HepG2 (cell line): ENCODE measurements around the gene LZTS2. TPM values are rescaled to one million over a fixed set of nuclear protein-coding genes. Genes with fewer than 3 reads are reported as not detected.

Source experiments
- ARID5B ChIP-seq: IDR thresholded peaks from 2 replicates; pipeline ENCODE4 v1.4.0; 2020; ENCODE audit warnings: mild to moderate bottlenecking, missing genetic modification reagents
- ARNTL ChIP-seq: sonication (generic); formaldehyde crosslinking; IDR thresholded peaks from 2 replicates; pipeline ENCODE4 v1.4.0; 2020; ENCODE audit warnings: mild to moderate bottlenecking, missing genetic modification reagents
- ATF6 ChIP-seq: sonication (generic); formaldehyde crosslinking; conservative IDR thresholded peaks from 2 replicates; pipeline ENCODE4 v1.4.0; 2020; ENCODE audit warnings: missing genetic modification reagents
- BORCS8-MEF2B ChIP-seq: sonication (generic); formaldehyde crosslinking; IDR thresholded peaks from 2 replicates; pipeline ENCODE4 v1.8.0; 2022; ENCODE audit warnings: mild to moderate bottlenecking, missing genetic modification reagents
- CEBPB ChIP-seq: IDR thresholded peaks from 2 replicates; pipeline ENCODE4 v1.6.1; 2011; ENCODE audit warnings: low read depth, low read length, improper control_type of control experiment, borderline replicate concordance
- E2F1 ChIP-seq: sonication (generic); formaldehyde crosslinking; IDR thresholded peaks from 2 replicates; pipeline ENCODE4 v1.5.0; 2020; ENCODE audit warnings: missing genetic modification reagents
- FOXP4 ChIP-seq: sonication (generic); formaldehyde crosslinking; IDR thresholded peaks from 2 replicates; pipeline ENCODE4 v1.4.0; 2020; ENCODE audit warnings: missing genetic modification reagents
- GATA4 ChIP-seq: sonication (generic); IDR thresholded peaks from 2 replicates; pipeline ENCODE4 v1.6.1; 2016; ENCODE audit warnings: antibody characterized with exemption, low read depth, borderline replicate concordance
- MNT ChIP-seq: fragments of 450-650 bp; IDR thresholded peaks from 2 replicates; pipeline ENCODE4 v1.6.1; 2016
- SETDB1 ChIP-seq: sonication (generic); formaldehyde crosslinking; IDR thresholded peaks from 2 replicates; pipeline ENCODE4 v1.5.1; 2020; ENCODE audit warnings: missing genetic modification reagents, mild to moderate bottlenecking, borderline replicate concordance
- SMAD1 ChIP-seq: sonication (generic); formaldehyde crosslinking; IDR thresholded peaks from 2 replicates; pipeline ENCODE4 v1.4.0; 2020; ENCODE audit warnings: missing genetic modification reagents, low read depth, mild to moderate bottlenecking, borderline replicate concordance
- TP53 ChIP-seq: sonication (generic); formaldehyde crosslinking; conservative IDR thresholded peaks from 2 replicates; pipeline ENCODE4 v1.4.0; 2020; ENCODE audit warnings: missing genetic modification reagents
- ZBTB7B ChIP-seq: sonication (generic); formaldehyde crosslinking; IDR thresholded peaks from 2 replicates; pipeline ENCODE4 v1.4.0; 2020; ENCODE audit warnings: missing genetic modification reagents
- ZNF501 ChIP-seq: sonication (generic); formaldehyde crosslinking; IDR thresholded peaks from 2 replicates; pipeline ENCODE4 v1.5.1; 2020; ENCODE audit warnings: mild to moderate bottlenecking, moderate library complexity, missing genetic modification reagents
- ZNF510 ChIP-seq: sonication (generic); formaldehyde crosslinking; IDR thresholded peaks from 2 replicates; pipeline ENCODE4 v1.4.0; 2020; ENCODE audit warnings: low read depth, mild to moderate bottlenecking, missing genetic modification reagents
- ZNF547 ChIP-seq: sonication (generic); formaldehyde crosslinking; IDR thresholded peaks from 2 replicates; pipeline ENCODE4 v1.5.1; 2020; ENCODE audit warnings: mild to moderate bottlenecking, missing genetic modification reagents
- polyA plus RNA-seq, 8 experiments: library from polyadenylated mRNA; depleted of rRNA in 3 of 8; stranded (reverse) in 7 of 8; unstranded in 1 of 8; fragments of >200 nt; fragmentation: Illumina TruSeq in 4 of 8; extraction: Trizol in 4 of 8; gene quantifications; 2 replicates each; pipeline versions ENCODE4 v1.2.1 to v1.2.3, GENCODE V29; 2011 to 2016; ENCODE audit warnings: low read depth in 4 of 8, missing spikeins in 1 of 8, mixed read lengths in 1 of 8; ENCODE audit not compliant: insufficient read depth in 1 of 8
- total RNA-seq, 5 experiments: library from RNA; depleted of rRNA; stranded (reverse); fragments of >200 nt; fragmentation: Illumina TruSeq; extraction: Trizol; gene quantifications; 2 replicates each; pipeline ENCODE4 v1.2.3, GENCODE V29; 2016; ENCODE audit warnings: low read depth in 1 of 5
- TF ChIP-seq, protein P1 (sequence below): IDR thresholded peaks from 2 replicates; pipeline ENCODE4 v1.6.1; 2016; ENCODE audit warnings: low read depth, control low read depth

LZTS2 gene
- total and polyA plus RNA-seq, 2 of the 13 experiments (the other 11 are each of a cell fraction or from before 2014, with no cell fraction given) = 43.6 to 65.6 TPM

DNA sequence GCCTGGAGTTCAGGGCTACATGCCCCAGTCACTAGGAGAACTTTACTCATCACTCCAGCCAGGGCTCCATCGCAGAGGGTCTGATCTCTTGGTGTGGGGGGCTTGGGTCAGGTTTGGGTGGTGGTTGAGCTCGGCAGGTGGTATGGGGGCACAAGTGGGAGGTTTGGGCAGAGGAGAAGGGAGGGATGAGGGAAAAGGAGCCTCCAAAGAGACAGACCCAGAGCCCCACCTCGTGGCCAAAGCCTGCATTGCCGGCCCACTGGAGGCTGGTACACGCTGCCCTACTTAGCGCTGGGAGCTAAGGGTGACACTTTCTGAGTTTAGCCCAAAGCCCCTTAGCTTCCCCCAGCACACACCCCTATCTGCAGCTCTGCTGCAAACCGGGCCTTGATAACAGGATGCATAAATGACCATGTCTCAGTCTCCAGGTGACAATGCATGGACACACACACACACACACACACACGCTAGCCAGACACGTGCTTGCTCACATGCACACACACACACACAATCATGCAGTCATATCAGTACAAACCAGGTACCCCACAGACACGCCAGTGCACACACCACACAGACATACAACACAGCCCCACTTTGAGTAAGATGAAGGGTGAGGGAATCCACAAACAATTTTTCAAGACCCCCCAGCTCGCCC, 14.7 kb downstream of the LZTS2 start (continued):
- TF ChIP-seq FOXP4 (CRISPR knock-in tag) (no peak), SETDB1 (no peak), BORCS8-MEF2B (CRISPR knock-in tag) (no peak), ARID5B (CRISPR knock-in tag) (no peak), TP53 (no peak), ZNF510 (CRISPR knock-in tag) (no peak), CEBPB (no peak), ZNF547 (CRISPR knock-in tag) (no peak), ZBTB7B (CRISPR knock-in tag) (peak; percentile 50; the same call in 1 of the 2 replicates), ZNF501 (CRISPR knock-in tag) (no peak), ARNTL (CRISPR knock-in tag) (no peak), E2F1 (CRISPR knock-in tag) (no peak), MNT (peak; percentile 60; the same call in 1 of the 2 replicates), GATA4 (no peak), SMAD1 (CRISPR knock-in tag) (no peak), ATF6 (CRISPR knock-in tag) (no peak)
- TF ChIP-seq, protein P1, sequence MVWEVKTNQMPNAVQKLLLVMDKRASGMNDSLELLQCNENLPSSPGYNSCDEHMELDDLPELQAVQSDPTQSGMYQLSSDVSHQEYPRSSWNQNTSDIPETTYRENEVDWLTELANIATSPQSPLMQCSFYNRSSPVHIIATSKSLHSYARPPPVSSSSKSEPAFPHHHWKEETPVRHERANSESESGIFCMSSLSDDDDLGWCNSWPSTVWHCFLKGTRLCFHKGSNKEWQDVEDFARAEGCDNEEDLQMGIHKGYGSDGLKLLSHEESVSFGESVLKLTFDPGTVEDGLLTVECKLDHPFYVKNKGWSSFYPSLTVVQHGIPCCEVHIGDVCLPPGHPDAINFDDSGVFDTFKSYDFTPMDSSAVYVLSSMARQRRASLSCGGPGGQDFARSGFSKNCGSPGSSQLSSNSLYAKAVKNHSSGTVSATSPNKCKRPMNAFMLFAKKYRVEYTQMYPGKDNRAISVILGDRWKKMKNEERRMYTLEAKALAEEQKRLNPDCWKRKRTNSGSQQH = no peak
